SK-MEL-5 (cell line): ENCODE results near the gene KLHL3. TPM values are rescaled to one million over a fixed set of nuclear protein-coding genes. Genes with fewer than 3 reads are reported as not detected.

ENCODE experiments used
- DNase-seq: peaks from one replicate; pipeline ENCODE4 v3.0.0-alpha.2; 2016; ENCODE audit warnings: low read depth, low spot score
- in situ Hi-C: cut with HindIII; loops from 2 replicates; pipeline ENCODE4 v1.10.0; 2016; ENCODE audit warnings: low sequenced_read_pairs, high pct_unique_total_duplicates, low pct_unique_long_range_greater_than_20kb
- small RNA-seq, 2 experiments: library from RNA; depleted of rRNA; stranded (forward); fragments of <200 nt; gene quantifications; one replicate each; pipeline ENCODE3, GENCODE V24; 2014
- total RNA-seq: library from RNA; depleted of rRNA; stranded (reverse); fragments of >200 nt; shearing (Covaris generic); gene quantifications from 2 replicates; pipeline ENCODE4 v1.2.3, GENCODE V29; 2014; rRNA removed

The KLHL3 gene
- total RNA-seq, 1 experiment from 2014 or later, result 0.66 TPM

- in situ Hi-C loops, result no loop called here
- no peak for DNase-seq
Measured at GRCh38 chr5:137589185-137589584, 146.7 kb downstream of the KLHL3 start.

- no peak for DNase-seq
- in situ Hi-C loops, result no loop called here
Measured at GRCh38 chr5:137587919-137588318, 148.0 kb downstream of the KLHL3 start.

- in situ Hi-C loops, result no loop called here
- DNase-seq, result no peak
Measured at GRCh38 chr5:137584262-137584661, 151.6 kb downstream of the KLHL3 start.

- in situ Hi-C loops, result no loop called here
- DNase-seq, result no peak
Measured at GRCh38 chr5:137583129-137583528, 152.8 kb downstream of the KLHL3 start.

- no peak for DNase-seq
- in situ Hi-C loops, result no loop called here
Measured at GRCh38 chr5:137582218-137582617, 153.7 kb downstream of the KLHL3 start.

- no peak for DNase-seq
- in situ Hi-C loops, result no loop called here
Measured at GRCh38 chr5:137581776-137582175, 154.1 kb downstream of the KLHL3 start.

- DNase-seq, result peak; percentile 35
- in situ Hi-C loops, result no loop called here
Measured at GRCh38 chr5:137580030-137580429, 155.9 kb downstream of the KLHL3 start.

- in situ Hi-C loops, result no loop called here
- DNase-seq, result no peak
Measured at GRCh38 chr5:137575847-137576246, 160.0 kb downstream of the KLHL3 start.

GRCh38 chr5:137575211-137575610 is 160.7 kb downstream of the KLHL3 start:
- no peak for DNase-seq
- in situ Hi-C loops, result no loop called here

- DNase-seq, result no peak
- in situ Hi-C loops, result no loop called here
Measured at GRCh38 chr5:137573376-137573775, 162.5 kb downstream of the KLHL3 start.

- in situ Hi-C loops, result no loop called here
- no peak for DNase-seq
Measured at GRCh38 chr5:137572042-137572695, 163.7 kb downstream of the KLHL3 start.

GRCh38 chr5:137570070-137570469 is 165.8 kb downstream of the KLHL3 start:
- DNase-seq, result no peak
- in situ Hi-C loops, result no loop called here

Small RNA genes lying within 50 kb of the gene (small RNA-seq; reads per million reads assigned to genes)
- gene MIR874, result 0.02 to 1.7 reads per million in 2 experiments

Other genes with a start within 250 kb of the KLHL3 start
- gene SPOCK1, start 236.8 kb downstream of the KLHL3 start, total RNA-seq, result 23.4 and 26.0 TPM in 2 replicates
- gene HNRNPA0, start 18.3 kb upstream of the KLHL3 start, total RNA-seq, result 7.2 and 9.7 TPM in 2 replicates
- 0.05 and 0.08 TPM in 2 replicates for gene MYOT, start 131.8 kb upstream of the KLHL3 start, total RNA-seq
- gene PKD2L2, start 153.4 kb upstream of the KLHL3 start, total RNA-seq, result 0.11 TPM in 2 replicates